Neural progenitor cell (in vitro differentiated cells): ENCODE measurements around the gene TRIM15.

Experiments
- EZH2 ChIP-seq: fragments of 200-600 bp; sonication (generic); IDR thresholded peaks from 2 replicates; pipeline ENCODE4 v1.6.1; 2017; ENCODE audit warnings: antibody characterized with exemption, mild to moderate bottlenecking, moderate library complexity
- EZH2phosphoT487 ChIP-seq: fragments of 200-600 bp; sonication (generic); IDR thresholded peaks from 2 replicates; pipeline ENCODE4 v1.6.1; 2017; ENCODE audit warnings: antibody characterized with exemption
- TF ChIP-seq, protein P1 (sequence below): fragments of 200-600 bp; sonication (generic); IDR thresholded peaks from 2 replicates; pipeline ENCODE4 v1.5.1; 2017; ENCODE audit warnings: antibody characterized with exemption, mild to moderate bottlenecking

DNA sequence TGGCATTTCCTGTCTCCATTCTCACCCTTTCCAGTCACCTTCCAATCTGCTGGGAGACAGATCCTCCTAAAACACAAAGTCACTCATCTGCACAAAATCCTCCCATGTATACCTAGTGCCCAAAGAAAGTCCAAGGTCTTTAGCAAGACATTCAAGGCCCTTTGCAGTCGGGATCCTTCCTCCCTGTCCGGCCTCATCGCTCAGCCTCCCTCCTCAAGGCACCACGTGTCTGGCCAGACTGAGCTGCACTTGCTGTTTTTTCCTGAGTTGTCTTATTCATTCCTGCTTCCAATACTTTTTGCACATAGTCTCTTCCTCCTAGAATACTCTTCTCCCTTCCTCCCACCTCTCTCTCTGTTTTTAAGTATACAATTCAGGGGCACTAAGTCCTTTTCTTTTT, 1.4 kb downstream of the TRIM15 start:
- TF ChIP-seq, protein P1, sequence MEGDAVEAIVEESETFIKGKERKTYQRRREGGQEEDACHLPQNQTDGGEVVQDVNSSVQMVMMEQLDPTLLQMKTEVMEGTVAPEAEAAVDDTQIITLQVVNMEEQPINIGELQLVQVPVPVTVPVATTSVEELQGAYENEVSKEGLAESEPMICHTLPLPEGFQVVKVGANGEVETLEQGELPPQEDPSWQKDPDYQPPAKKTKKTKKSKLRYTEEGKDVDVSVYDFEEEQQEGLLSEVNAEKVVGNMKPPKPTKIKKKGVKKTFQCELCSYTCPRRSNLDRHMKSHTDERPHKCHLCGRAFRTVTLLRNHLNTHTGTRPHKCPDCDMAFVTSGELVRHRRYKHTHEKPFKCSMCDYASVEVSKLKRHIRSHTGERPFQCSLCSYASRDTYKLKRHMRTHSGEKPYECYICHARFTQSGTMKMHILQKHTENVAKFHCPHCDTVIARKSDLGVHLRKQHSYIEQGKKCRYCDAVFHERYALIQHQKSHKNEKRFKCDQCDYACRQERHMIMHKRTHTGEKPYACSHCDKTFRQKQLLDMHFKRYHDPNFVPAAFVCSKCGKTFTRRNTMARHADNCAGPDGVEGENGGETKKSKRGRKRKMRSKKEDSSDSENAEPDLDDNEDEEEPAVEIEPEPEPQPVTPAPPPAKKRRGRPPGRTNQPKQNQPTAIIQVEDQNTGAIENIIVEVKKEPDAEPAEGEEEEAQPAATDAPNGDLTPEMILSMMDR, result no peak
- no peak for TF ChIP-seq EZH2phosphoT487
- no peak for TF ChIP-seq EZH2
